Sigmoid colon (tissue), 3 donors: Measurements from ENCODE around the gene MAPRE3.

ENCODE experiments used
- CTCF ChIP-seq, 4 experiments: fragments of 450-650 bp in 3 of 4; fragments of 200-600 bp in 1 of 4; IDR thresholded peaks; one replicate each; pipeline ENCODE4 v1.5.1; 2016 to 2019; ENCODE audit warnings: antibody characterized with exemption in 4 of 4, mild to moderate bottlenecking in 3 of 4, moderate library complexity in 2 of 4
- POLR2A ChIP-seq, 2 donors: fragments of 450-650 bp; IDR thresholded peaks; one replicate each; pipeline ENCODE4 v1.6.1; 2016; ENCODE audit warnings: antibody characterized with exemption in 2 of 2, mild to moderate bottlenecking in 2 of 2, moderate library complexity in 2 of 2

GRCh38 chr2:26964446-26965130, 5.8 kb upstream of the MAPRE3 start:
- TF ChIP-seq CTCF (IDR thresholded peaks at IDR 0.05) (no peak), POLR2A (IDR thresholded peaks at IDR 0.05) (no peak)
